ENCODE data around the gene MYH7B.

MYH7B gene

DNA sequence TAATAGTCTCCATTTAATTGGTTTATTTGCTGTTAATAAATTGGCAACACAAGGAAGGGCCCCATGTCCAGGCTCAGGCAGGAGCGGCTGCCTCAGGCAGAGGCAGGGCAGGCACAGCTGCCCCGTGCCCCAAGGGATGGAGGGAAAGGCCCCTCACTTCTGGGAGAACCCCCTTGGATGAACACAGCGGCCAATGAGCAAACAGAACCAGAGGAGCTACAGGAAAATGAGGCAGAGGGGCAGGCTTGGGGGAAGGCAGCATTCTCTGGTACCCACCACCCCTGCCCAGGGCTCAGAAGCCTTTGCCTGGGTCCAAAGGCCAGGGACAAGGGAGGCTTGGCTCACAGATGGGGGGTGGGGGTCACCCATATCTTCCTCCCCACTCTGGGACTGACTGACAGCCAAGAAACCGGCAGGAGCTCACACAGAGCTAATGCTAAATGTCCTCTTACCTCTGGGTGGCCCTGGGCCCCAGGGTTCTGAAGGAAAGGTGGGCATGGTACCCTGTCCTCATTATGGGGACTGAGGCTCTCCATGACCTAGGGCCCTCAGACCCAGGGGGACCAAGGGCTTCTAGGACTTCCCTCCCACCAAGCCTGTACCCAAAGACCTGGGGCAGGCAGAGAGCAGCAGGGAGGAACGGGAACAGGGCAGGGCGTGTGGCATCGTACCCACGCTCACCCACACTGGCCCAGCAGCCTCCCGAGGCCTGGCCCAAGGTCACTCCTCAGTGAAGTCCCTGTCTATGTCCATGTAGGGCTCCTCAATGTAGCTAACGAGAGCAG is 47.0 kb downstream of the MYH7B start:
- no peak overlapping the region for H3K4me3 ChIP-seq (ENCODE audit: insufficient read length, low read depth)
- no peak for TF ChIP-seq YY1 (IDR thresholded peaks at IDR 0.05; ENCODE audit: insufficient read depth, insufficient read length)
- no peaks in the 10 kb centered on the region for H3K27me3 ChIP-seq (ENCODE audit: insufficient read depth, insufficient read length)
- no peak overlapping the region for H3K9ac ChIP-seq (ENCODE audit: insufficient read length, low read depth)
- H3K36me3 ChIP-seq (ENCODE audit: insufficient read depth, insufficient read length, low read length) = peaks cover 100% of the 10 kb centered on the region
- no peak for DNase-seq (ENCODE audit: low read depth, low spot score)
- no peaks in the 10 kb centered on the region for H3K9me3 ChIP-seq (ENCODE audit: insufficient read depth, low read length)
- peaks cover 10% of the 10 kb centered on the region for H3K4me1 ChIP-seq (ENCODE audit: insufficient read depth, insufficient read length)

DNA sequence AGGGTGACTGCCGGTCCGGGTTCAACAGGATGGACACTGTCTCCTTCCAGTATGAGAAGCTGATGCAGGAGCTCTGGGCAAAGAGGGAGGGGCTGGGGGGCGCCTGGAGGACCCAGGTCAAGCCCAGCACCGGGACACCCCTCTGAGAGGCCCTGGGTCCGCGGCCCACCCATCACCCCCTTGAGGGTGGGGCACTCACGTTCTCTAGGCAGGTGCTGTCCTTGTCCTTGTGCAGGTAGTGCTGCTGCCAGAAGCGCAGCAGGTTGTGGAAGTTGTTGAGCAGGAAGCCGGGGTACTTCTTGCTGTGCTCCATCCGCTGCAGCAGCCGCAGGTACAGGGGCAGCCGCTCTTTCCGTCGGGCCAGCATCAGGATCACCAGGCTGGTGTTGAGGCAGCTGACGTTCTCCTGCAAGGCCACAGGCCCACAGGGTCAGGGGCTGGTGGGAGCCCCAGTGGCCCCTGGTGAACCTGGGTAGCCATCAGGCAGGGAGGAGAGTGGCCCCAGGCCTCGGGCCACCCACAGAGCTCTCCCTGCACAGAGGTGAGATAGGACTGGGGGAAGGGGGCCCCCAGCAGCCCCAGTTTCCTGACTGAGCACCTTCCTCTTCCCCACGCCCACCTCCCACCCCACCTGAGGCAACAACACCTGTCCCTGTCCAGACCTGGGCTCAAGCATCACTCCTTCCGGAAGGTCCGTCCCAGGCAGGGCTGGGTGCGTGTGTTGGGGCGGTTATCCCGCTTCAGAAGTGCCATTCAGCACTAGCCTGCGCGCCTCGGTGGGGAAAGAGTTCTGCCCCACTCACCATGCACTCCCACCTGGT is 47.8 kb downstream of the MYH7B start:
- no peak for DNase-seq (ENCODE audit: low read depth, low spot score)
- Histone ChIP-seq H3K4me3 (ENCODE audit: insufficient read length, low read depth) (no peak overlapping the region), H3K4me1 (ENCODE audit: insufficient read depth, insufficient read length) (peaks cover 4% of the 10 kb centered on the region), H3K9me3 (ENCODE audit: insufficient read depth, low read length) (no peaks in the 10 kb centered on the region), H3K9ac (ENCODE audit: insufficient read length, low read depth) (no peak overlapping the region), H3K27me3 (ENCODE audit: insufficient read depth, insufficient read length) (no peaks in the 10 kb centered on the region), H3K36me3 (ENCODE audit: insufficient read depth, insufficient read length, low read length) (peaks cover 100% of the 10 kb centered on the region)
- TF ChIP-seq ZNF274 (IDR thresholded peaks at IDR 0.05; ENCODE audit: low read depth, low read length) = no peak
- TF ChIP-seq YY1 (IDR thresholded peaks at IDR 0.05; ENCODE audit: insufficient read depth, insufficient read length) = no peak
- TF ChIP-seq SUZ12 (IDR thresholded peaks at IDR 0.05; ENCODE audit: extremely low read depth, insufficient read depth, insufficient read length) = no peak

DNA sequence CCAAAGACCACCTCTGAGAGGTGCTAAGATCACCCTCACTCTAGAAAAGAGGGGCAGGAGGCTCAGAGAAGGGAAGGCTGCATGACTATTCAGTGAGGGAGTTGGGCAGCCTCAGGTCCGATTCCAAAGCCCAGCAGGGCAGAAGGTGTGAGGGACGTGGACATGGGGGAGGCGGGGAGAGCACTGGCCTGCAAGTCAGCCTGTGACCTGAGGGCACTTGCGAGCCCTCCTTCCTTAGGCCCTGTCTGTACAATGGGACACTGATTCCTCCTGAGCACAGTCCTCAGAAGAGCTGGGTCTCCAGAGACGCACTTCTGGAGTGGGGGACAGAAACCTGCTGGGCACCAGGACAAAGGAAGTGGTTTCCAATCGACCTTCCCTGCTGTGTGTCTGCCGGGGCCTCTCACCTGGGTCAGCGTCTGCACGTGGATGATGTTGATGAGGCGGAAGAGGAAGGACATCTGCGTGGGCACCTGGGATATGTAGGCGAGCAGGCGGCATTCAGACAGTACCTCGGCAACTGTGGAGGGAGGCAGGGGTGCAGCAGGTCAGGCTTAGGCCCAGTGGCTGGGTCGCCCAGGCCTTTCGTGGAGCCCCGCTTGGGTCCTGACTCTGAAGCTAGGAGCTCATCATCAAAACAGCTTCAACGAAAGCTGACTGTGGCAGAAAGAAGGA is 48.5 kb downstream of the MYH7B start:
- no peak overlapping the region for H3K4me3 ChIP-seq (ENCODE audit: insufficient read length, low read depth)
- H3K36me3 ChIP-seq (ENCODE audit: insufficient read depth, insufficient read length, low read length) = peaks cover 100% of the 10 kb centered on the region
- no peak for DNase-seq (ENCODE audit: low read depth, low spot score)
- no peaks in the 10 kb centered on the region for H3K27me3 ChIP-seq (ENCODE audit: insufficient read depth, insufficient read length)
- H3K9ac ChIP-seq (ENCODE audit: insufficient read length, low read depth) = no peak overlapping the region
- no peaks in the 10 kb centered on the region for H3K9me3 ChIP-seq (ENCODE audit: insufficient read depth, low read length)
- H3K4me1 ChIP-seq (ENCODE audit: insufficient read depth, insufficient read length) = no peaks in the 10 kb centered on the region
- TF ChIP-seq ZNF274 (IDR thresholded peaks at IDR 0.05; ENCODE audit: low read depth, low read length) (no peak), SUZ12 (IDR thresholded peaks at IDR 0.05; ENCODE audit: extremely low read depth, insufficient read depth, insufficient read length) (no peak), YY1 (IDR thresholded peaks at IDR 0.05; ENCODE audit: insufficient read depth, insufficient read length) (no peak)

DNA sequence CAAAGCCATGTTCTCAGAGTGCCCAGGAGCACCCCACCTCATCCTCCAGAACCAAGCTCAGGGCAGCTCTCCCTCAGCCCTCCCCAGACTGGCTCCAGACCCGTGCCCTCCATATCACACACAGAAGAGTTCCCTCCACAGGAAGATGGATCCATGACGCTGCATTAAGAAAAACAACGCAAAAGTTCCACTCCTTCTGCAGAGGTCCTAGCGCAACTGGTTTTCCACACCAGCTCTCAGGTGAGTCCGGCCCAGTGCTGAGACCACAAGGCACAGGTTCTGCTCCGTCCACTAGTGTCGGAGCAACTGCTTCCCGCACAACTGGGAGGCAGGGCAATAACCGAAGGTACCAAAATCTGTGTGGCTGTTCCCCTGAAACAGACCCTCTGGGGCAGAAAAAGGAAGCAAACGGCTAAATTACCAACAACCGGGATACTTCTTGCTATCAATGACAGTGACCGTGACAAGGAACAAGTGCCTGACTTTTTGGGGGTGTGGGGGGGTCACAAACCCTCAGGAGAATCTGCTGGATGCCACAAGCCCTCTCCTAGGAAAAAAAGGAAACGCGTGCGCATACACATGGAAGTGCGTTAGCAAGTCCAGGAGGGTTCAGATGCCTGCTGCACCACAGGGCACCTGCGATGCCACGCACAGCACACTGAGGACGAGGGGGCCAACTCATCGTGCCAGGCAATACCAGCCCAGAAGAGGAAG is 49.2 kb downstream of the MYH7B start:
- Histone ChIP-seq H3K4me1 (ENCODE audit: insufficient read depth, insufficient read length) (no peaks in the 10 kb centered on the region), H3K9ac (ENCODE audit: insufficient read length, low read depth) (no peak overlapping the region), H3K36me3 (ENCODE audit: insufficient read depth, insufficient read length, low read length) (peaks cover 100% of the 10 kb centered on the region), H3K9me3 (ENCODE audit: insufficient read depth, low read length) (no peaks in the 10 kb centered on the region), H3K27me3 (ENCODE audit: insufficient read depth, insufficient read length) (no peaks in the 10 kb centered on the region), H3K4me3 (ENCODE audit: insufficient read length, low read depth) (no peak overlapping the region)
- no peak for TF ChIP-seq SUZ12 (IDR thresholded peaks at IDR 0.05; ENCODE audit: extremely low read depth, insufficient read depth, insufficient read length)
- TF ChIP-seq YY1 (IDR thresholded peaks at IDR 0.05; ENCODE audit: insufficient read depth, insufficient read length) = no peak
- TF ChIP-seq ZNF274 (IDR thresholded peaks at IDR 0.05; ENCODE audit: low read depth, low read length) = no peak
- DNase-seq (ENCODE audit: low read depth, low spot score) = no peak
